ENCODE results near the gene PLS1. TPM values are rescaled to one million over a fixed set of nuclear protein-coding genes. Genes with fewer than 3 reads are reported as not detected.

Gene PLS1
- polyA plus RNA-seq, 1 experiment, result 0.23 TPM

DNA sequence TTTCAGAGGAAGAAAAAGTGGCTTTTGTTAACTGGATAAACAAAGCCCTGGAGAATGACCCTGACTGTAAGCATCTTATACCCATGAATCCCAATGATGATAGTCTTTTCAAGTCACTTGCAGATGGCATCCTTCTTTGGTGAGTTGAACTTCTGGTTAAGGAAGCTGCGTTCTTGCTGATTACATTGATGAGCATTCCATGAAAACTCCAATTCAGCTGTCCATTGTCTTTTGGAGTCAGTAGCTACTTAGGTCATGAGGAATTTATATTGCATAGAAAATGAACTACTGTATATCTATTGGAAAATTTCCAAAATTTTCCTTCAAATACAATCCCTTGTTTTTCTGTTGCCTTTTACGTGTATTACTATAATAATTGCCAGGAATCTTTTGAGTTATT, 80.0 kb downstream of the PLS1 start:
- no peaks in the 10 kb centered on the region for H3K27me3 ChIP-seq (ENCODE audit: control insufficient read depth, insufficient read depth, low read length)
- no peak overlapping the region for H3K4me3 ChIP-seq (ENCODE audit: low read depth, low read length)
- ChIA-PET CTCF (no interaction called here), POLR2A (no interaction called here)
- TF ChIP-seq, protein P1, sequence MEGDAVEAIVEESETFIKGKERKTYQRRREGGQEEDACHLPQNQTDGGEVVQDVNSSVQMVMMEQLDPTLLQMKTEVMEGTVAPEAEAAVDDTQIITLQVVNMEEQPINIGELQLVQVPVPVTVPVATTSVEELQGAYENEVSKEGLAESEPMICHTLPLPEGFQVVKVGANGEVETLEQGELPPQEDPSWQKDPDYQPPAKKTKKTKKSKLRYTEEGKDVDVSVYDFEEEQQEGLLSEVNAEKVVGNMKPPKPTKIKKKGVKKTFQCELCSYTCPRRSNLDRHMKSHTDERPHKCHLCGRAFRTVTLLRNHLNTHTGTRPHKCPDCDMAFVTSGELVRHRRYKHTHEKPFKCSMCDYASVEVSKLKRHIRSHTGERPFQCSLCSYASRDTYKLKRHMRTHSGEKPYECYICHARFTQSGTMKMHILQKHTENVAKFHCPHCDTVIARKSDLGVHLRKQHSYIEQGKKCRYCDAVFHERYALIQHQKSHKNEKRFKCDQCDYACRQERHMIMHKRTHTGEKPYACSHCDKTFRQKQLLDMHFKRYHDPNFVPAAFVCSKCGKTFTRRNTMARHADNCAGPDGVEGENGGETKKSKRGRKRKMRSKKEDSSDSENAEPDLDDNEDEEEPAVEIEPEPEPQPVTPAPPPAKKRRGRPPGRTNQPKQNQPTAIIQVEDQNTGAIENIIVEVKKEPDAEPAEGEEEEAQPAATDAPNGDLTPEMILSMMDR (IDR thresholded peaks at IDR 0.05; ENCODE audit: insufficient read depth, low read depth, low read length), result no peak
- H3K36me3 ChIP-seq (ENCODE audit: control insufficient read depth, insufficient read depth, low read length), result no peaks in the 10 kb centered on the region
- DNase-seq (ENCODE audit: low read depth), result no peak

DNA sequence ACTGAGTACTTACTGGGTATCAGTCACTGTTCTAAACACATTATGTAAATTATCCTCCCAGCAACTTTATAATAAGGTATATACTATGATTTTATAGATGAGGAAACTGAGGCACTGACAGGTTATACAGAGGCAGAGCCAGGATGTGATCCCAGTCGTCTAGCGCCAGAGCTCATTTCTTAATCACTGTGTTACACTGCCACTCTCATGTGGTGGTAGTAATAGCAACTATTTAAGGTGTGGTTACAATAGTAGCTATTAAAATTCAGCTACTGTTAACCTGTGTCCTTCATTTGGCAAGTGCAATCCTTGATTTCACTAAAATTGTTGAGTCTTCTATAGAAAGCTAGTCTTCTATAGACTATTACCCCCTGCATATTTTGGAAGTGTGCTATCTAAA, 84.5 kb downstream of the PLS1 start:
- no peak for DNase-seq (ENCODE audit: low read depth)
- POLR2A ChIA-PET, result no interaction called here
- CTCF ChIA-PET, result no interaction called here
- Histone ChIP-seq H3K4me3 (ENCODE audit: low read depth, low read length) (no peak overlapping the region), H3K27me3 (ENCODE audit: control insufficient read depth, insufficient read depth, low read length) (no peaks in the 10 kb centered on the region), H3K36me3 (ENCODE audit: control insufficient read depth, insufficient read depth, low read length) (no peaks in the 10 kb centered on the region)
- TF ChIP-seq, protein P1 (IDR thresholded peaks at IDR 0.05; ENCODE audit: insufficient read depth, low read depth, low read length), result no peak

- POLR2A ChIA-PET, result no interaction called here
These were observed 94.4 kb downstream of the PLS1 start for GRCh38 chr3:142690613-142691012.

GRCh38 chr3:142691527-142691926, 95.3 kb downstream of the PLS1 start:
- ChIA-PET POLR2A (no interaction called here), CTCF (no interaction called here)
- no peaks in the 10 kb centered on the region for H3K36me3 ChIP-seq (ENCODE audit: control insufficient read depth, insufficient read depth, low read length)
- H3K27me3 ChIP-seq (ENCODE audit: control insufficient read depth, insufficient read depth, low read length), result no peaks in the 10 kb centered on the region; the same call in 1 of the 2 replicates
- no peak for DNase-seq (ENCODE audit: low read depth)
- no peak overlapping the region for H3K4me3 ChIP-seq (ENCODE audit: low read depth, low read length)
- TF ChIP-seq, protein P1 (IDR thresholded peaks at IDR 0.05; ENCODE audit: insufficient read depth, low read depth, low read length), result no peak

More at GRCh38 chr3:142690613-142691012, 94.4 kb downstream of the PLS1 start:
- CTCF ChIA-PET, result no interaction called here
- no peak for DNase-seq (ENCODE audit: low read depth)
- Histone ChIP-seq H3K4me3 (ENCODE audit: low read depth, low read length) (no peak overlapping the region), H3K27me3 (ENCODE audit: control insufficient read depth, insufficient read depth, low read length) (no peaks in the 10 kb centered on the region; the same call in 1 of the 2 replicates), H3K36me3 (ENCODE audit: control insufficient read depth, insufficient read depth, low read length) (no peaks in the 10 kb centered on the region)
- TF ChIP-seq, protein P1 (IDR thresholded peaks at IDR 0.05; ENCODE audit: insufficient read depth, low read depth, low read length), result no peak

- H3K27me3 ChIP-seq (ENCODE audit: control insufficient read depth, insufficient read depth, low read length), result no peaks in the 10 kb centered on the region
- CTCF ChIA-PET, result no interaction called here
- no peak overlapping the region for H3K4me3 ChIP-seq (ENCODE audit: low read depth, low read length)
- H3K36me3 ChIP-seq (ENCODE audit: control insufficient read depth, insufficient read depth, low read length), result no peaks in the 10 kb centered on the region
- TF ChIP-seq, protein P1 (IDR thresholded peaks at IDR 0.05; ENCODE audit: insufficient read depth, low read depth, low read length), result no peak
- no peak for DNase-seq (ENCODE audit: low read depth)
- POLR2A ChIA-PET, result no interaction called here
These were observed 97.1 kb downstream of the PLS1 start for GRCh38 chr3:142693136-142693853.

Measured in BJ (cell line).